SK-N-SH treated with all-trans-retinoic acid at 6 μM for 48 hours (cell line): Measurements from ENCODE around the gene JMJD8.

Experiments used
- BACH2 ChIP-seq: fragments of 250-450 bp; sonication (Bioruptor Pico); IDR thresholded peaks from 2 replicates; pipeline ENCODE4 v1.9.0; 2021; ENCODE audit warnings: mild to moderate bottlenecking, borderline replicate concordance
- ESRRG ChIP-seq: fragments of 250-450 bp; sonication (Bioruptor Pico); IDR thresholded peaks from 2 replicates; pipeline ENCODE4 v1.6.1; 2021; ENCODE audit warnings: mild to moderate bottlenecking
- GLIS3 ChIP-seq: fragments of 250-450 bp; sonication (Bioruptor Pico); IDR thresholded peaks from 2 replicates; pipeline ENCODE4 v1.5.0; 2020; ENCODE audit warnings: mild to moderate bottlenecking, moderate library complexity
- ISL1 ChIP-seq: fragments of 250-450 bp; sonication (Bioruptor Pico); IDR thresholded peaks from 2 replicates; pipeline ENCODE4 v2.1.2; 2022; ENCODE audit warnings: mild to moderate bottlenecking, moderate library complexity
- PATZ1 ChIP-seq: fragments of 250-450 bp; sonication (Bioruptor Pico); IDR thresholded peaks from 2 replicates; pipeline ENCODE4 v1.8.0; 2020; ENCODE audit warnings: mild to moderate bottlenecking, moderate library complexity, borderline replicate concordance
- RARB ChIP-seq: fragments of 250-450 bp; sonication (Bioruptor Pico); IDR thresholded peaks from 2 replicates; pipeline ENCODE4 v1.8.0; 2021; ENCODE audit warnings: mild to moderate bottlenecking, moderate library complexity
- TCF4 ChIP-seq: fragments of 250-450 bp; sonication (Bioruptor Pico); IDR thresholded peaks from 2 replicates; pipeline ENCODE4 v1.8.0; 2021; ENCODE audit warnings: mild to moderate bottlenecking, moderate library complexity, borderline replicate concordance
- TSHZ2 ChIP-seq: fragments of 250-450 bp; sonication (Bioruptor Pico); IDR thresholded peaks from 2 replicates; pipeline ENCODE4 v1.5.0; 2020; ENCODE audit warnings: mild to moderate bottlenecking, moderate library complexity
- ZC3H10 ChIP-seq: fragments of 250-450 bp; sonication (Bioruptor Pico); IDR thresholded peaks from 2 replicates; pipeline ENCODE4 v1.5.1; 2021; ENCODE audit warnings: mild to moderate bottlenecking, moderate library complexity
- ZFP3 ChIP-seq: fragments of 250-450 bp; sonication (Bioruptor Pico); IDR thresholded peaks from 2 replicates; pipeline ENCODE4 v1.5.0; 2020; ENCODE audit warnings: mild to moderate bottlenecking, moderate library complexity
- ZNF565 ChIP-seq: fragments of 450-650 bp; formaldehyde crosslinking; conservative IDR thresholded peaks from 2 replicates; pipeline ENCODE4 v1.5.0; 2020; ENCODE audit warnings: low read depth, mild to moderate bottlenecking, moderate library complexity
- ZNF8 ChIP-seq: fragments of 450-650 bp; formaldehyde crosslinking; IDR thresholded peaks from 2 replicates; pipeline ENCODE4 v1.5.0; 2020; ENCODE audit warnings: mild to moderate bottlenecking, moderate library complexity
- TF ChIP-seq, protein P1 (sequence below): fragments of 250-450 bp; sonication (Bioruptor Pico); IDR thresholded peaks from 2 replicates; pipeline ENCODE4 v1.5.1; 2020; ENCODE audit warnings: low read depth, mild to moderate bottlenecking, moderate library complexity
- TF ChIP-seq, protein P2 (sequence below): fragments of 250-450 bp; sonication (Bioruptor Pico); IDR thresholded peaks from 2 replicates; pipeline ENCODE4 v1.5.1; 2021; ENCODE audit warnings: mild to moderate bottlenecking, moderate library complexity

DNA sequence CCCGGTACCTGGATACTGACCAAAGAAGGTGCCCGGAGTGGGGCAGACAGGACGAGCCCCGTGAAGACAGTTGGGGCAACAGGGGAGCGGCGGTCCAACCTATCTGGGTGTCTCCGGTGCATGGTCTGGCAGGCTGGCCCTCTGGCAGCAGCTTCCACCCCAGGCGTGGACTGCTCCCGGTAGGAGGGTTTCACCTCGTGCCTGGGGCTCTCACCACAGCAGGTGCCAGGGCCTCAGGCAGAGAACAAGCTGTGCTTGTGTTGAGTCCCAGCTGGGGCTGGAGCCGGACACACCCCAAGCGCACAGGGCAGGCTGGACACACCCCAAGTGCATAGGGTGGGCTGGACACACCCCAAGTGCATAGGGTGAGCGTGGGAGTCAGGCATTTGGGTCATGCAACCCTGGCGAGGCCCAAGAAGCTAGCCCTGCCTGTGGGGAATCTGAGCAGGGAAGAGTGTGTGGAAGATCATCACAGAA, 23.0 kb upstream of the JMJD8 start:
- no peak for TF ChIP-seq PATZ1
- TF ChIP-seq ZFP3 (CRISPR knock-in tag), result no peak
- no peak for TF ChIP-seq TCF4
- TF ChIP-seq ZNF8 (CRISPR knock-in tag), result no peak
- no peak for TF ChIP-seq TSHZ2 (CRISPR knock-in tag)
- TF ChIP-seq, protein P1, sequence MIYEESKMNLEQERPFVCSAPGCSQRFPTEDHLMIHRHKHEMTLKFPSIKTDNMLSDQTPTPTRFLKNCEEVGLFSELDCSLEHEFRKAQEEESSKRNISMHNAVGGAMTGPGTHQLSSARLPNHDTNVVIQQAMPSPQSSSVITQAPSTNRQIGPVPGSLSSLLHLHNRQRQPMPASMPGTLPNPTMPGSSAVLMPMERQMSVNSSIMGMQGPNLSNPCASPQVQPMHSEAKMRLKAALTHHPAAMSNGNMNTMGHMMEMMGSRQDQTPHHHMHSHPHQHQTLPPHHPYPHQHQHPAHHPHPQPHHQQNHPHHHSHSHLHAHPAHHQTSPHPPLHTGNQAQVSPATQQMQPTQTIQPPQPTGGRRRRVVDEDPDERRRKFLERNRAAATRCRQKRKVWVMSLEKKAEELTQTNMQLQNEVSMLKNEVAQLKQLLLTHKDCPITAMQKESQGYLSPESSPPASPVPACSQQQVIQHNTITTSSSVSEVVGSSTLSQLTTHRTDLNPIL (CRISPR knock-in tag), result no peak
- no peak for TF ChIP-seq ESRRG (CRISPR knock-in tag)
- TF ChIP-seq ZC3H10, result no peak
- TF ChIP-seq, protein P2, sequence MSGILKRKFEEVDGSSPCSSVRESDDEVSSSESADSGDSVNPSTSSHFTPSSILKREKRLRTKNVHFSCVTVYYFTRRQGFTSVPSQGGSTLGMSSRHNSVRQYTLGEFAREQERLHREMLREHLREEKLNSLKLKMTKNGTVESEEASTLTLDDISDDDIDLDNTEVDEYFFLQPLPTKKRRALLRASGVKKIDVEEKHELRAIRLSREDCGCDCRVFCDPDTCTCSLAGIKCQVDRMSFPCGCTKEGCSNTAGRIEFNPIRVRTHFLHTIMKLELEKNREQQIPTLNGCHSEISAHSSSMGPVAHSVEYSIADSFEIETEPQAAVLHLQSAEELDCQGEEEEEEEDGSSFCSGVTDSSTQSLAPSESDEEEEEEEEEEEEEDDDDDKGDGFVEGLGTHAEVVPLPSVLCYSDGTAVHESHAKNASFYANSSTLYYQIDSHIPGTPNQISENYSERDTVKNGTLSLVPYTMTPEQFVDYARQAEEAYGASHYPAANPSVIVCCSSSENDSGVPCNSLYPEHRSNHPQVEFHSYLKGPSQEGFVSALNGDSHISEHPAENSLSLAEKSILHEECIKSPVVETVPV (CRISPR knock-in tag), result no peak
- no peak for TF ChIP-seq BACH2 (CRISPR knock-in tag)
- no peak for TF ChIP-seq RARB
- TF ChIP-seq ZNF565, result no peak
- no peak for TF ChIP-seq ISL1 (CRISPR knock-in tag)
- no peak for TF ChIP-seq GLIS3 (CRISPR knock-in tag)
